Fibroblast of lung (primary cell): Measurements from ENCODE around the gene C1orf50. TPM values are rescaled to one million over a fixed set of nuclear protein-coding genes. Genes with fewer than 3 reads are reported as not detected.

ENCODE experiments used
- DNase-seq, 2 donors: peaks; one replicate each; pipeline versions ENCODE4 v3.0.0 to v3.0.0-alpha.2; 2010; ENCODE audit warnings: low read depth in 2 of 2
- H2AFZ ChIP-seq: 2 replicates; pipeline ENCODE4 v1.5.1; 2012; ENCODE audit warnings: low read length, control low read depth, inconsistent platforms
- H3K27ac ChIP-seq: 2 replicates; pipeline ENCODE4 v1.5.1; 2011; ENCODE audit warnings: low read length, control low read depth; ENCODE audit not compliant: insufficient read depth
- H3K27me3 ChIP-seq: 2 replicates; pipeline ENCODE4 v1.5.1; 2011; ENCODE audit warnings: mild to moderate bottlenecking, low read length; ENCODE audit not compliant: control insufficient read depth, insufficient read depth
- H3K36me3 ChIP-seq: 2 replicates; pipeline ENCODE4 v1.5.1; 2011; ENCODE audit warnings: low read length; ENCODE audit not compliant: control insufficient read depth, insufficient read depth
- H3K4me1 ChIP-seq: 2 replicates; pipeline ENCODE4 v1.5.1; 2011; ENCODE audit warnings: low read length; ENCODE audit not compliant: control insufficient read depth, insufficient read depth; ENCODE audit errors: extremely low read depth
- H3K4me2 ChIP-seq: 2 replicates; pipeline ENCODE4 v1.5.1; 2011; ENCODE audit warnings: low read length, control low read depth; ENCODE audit not compliant: insufficient read depth; ENCODE audit errors: extremely low read depth
- H3K4me3 ChIP-seq, 4 experiments: fragments of 200-600 bp in 1 of 4; sonication (generic) in 1 of 4; replicated peaks in 1 of 4; 2 replicates each; pipeline ENCODE4 v1.5.1; 2011 to 2016; ENCODE audit warnings: low read length in 4 of 4, low read depth in 3 of 4, mild to moderate bottlenecking in 3 of 4, control low read depth in 2 of 4, inconsistent platforms in 1 of 4, mixed read lengths in 1 of 4; ENCODE audit not compliant: insufficient read depth in 1 of 4; ENCODE audit errors: control extremely low read depth in 1 of 4
- H3K79me2 ChIP-seq: 2 replicates; pipeline ENCODE4 v1.5.1; 2012; ENCODE audit warnings: mild to moderate bottlenecking, low read length, inconsistent platforms; ENCODE audit not compliant: control insufficient read depth, insufficient read depth
- H3K9ac ChIP-seq: 2 replicates; pipeline ENCODE4 v1.5.1; 2011; ENCODE audit warnings: mild to moderate bottlenecking, low read length, control low read depth; ENCODE audit not compliant: insufficient read depth
- H3K9me3 ChIP-seq: 2 replicates; pipeline ENCODE4 v1.5.1; 2012; ENCODE audit warnings: low read depth, low read length; ENCODE audit not compliant: control insufficient read depth, insufficient read depth
- H4K20me1 ChIP-seq: 2 replicates; pipeline ENCODE4 v1.5.1; 2011; ENCODE audit warnings: low read length; ENCODE audit not compliant: control insufficient read depth, insufficient read depth; ENCODE audit errors: extremely low read depth
- CTCF ChIP-seq, 2 donors: IDR thresholded peaks in 1 of 2; conservative IDR thresholded peaks in 1 of 2; 1 replicate in 1 of 2; 2 replicates in 1 of 2; pipeline ENCODE4 v1.5.1; 2011 to 2012; ENCODE audit warnings: low read length in 2 of 2, control low read depth in 1 of 2, inconsistent platforms in 1 of 2, low read depth in 1 of 2, mild to moderate bottlenecking in 1 of 2
- EZH2 ChIP-seq: IDR thresholded peaks from 2 replicates; pipeline ENCODE4 v1.5.1; 2012; ENCODE audit warnings: low read length, control low read depth, mild to moderate bottlenecking; ENCODE audit errors: missing control alignments
- polyA plus RNA-seq, 2 donors: library from polyadenylated mRNA; depleted of rRNA in 1 of 2; stranded (reverse) in 1 of 2; unstranded in 1 of 2; fragments of >200 nt; gene quantifications; 2 replicates each; pipeline ENCODE4 v1.2.1, GENCODE V29; 2011 to 2012; ENCODE audit warnings: missing spikeins in 1 of 2
- total RNA-seq: library from RNA; depleted of rRNA; stranded (reverse); fragments of >200 nt; gene quantifications from 2 replicates; pipeline ENCODE4 v1.2.1, GENCODE V29; 2014

The C1orf50 gene
- total and polyA plus RNA-seq, 2 donors (not counting 1 experiment from before 2014, with no cell fraction given) = 5.9 to 9.5 TPM

GRCh38 chr1:42739753-42740700 is 27.0 kb upstream of the C1orf50 start, which contains the start of gene CLDN19:
Gene CLDN19, minus strand, starts transcription at chr1:42740236. Its CDS starts 173 bp downstream, at chr1:42740063.
- Histone ChIP-seq H3K27ac (no peak within 1 kb of the TSS), H3K4me2 (no peak within 1 kb of the TSS), H3K9me3 (no peaks in the 10 kb centered on the region), H3K9ac (no peak within 1 kb of the TSS), H2AFZ (no peak within 1 kb of the TSS), H3K4me1 (no peaks in the 10 kb centered on the region), H4K20me1 (no peaks in the 10 kb centered on the region), H3K4me3 (no peak within 1 kb of the TSS), H3K27me3 (no peaks in the 10 kb centered on the region), H3K36me3 (no peaks in the 10 kb centered on the region), H3K79me2 (no peaks in the 10 kb centered on the region)
- no peak for DNase-seq
- no peak for TF ChIP-seq EZH2

- no peak overlapping the region for H3K4me3 ChIP-seq
- H2AFZ ChIP-seq = no peak overlapping the region
- H3K9ac ChIP-seq = no peak overlapping the region
- no peaks in the 10 kb centered on the region for H3K4me1 ChIP-seq
- TF ChIP-seq CTCF (conservative IDR thresholded peaks at IDR 0.05 in 1 of 2, IDR thresholded peaks at IDR 0.05 in 1 of 2; ENCODE audit: low read depth in 1 of 2, low read length in 2 of 2) (no peak), EZH2 (no peak)
- peaks cover 3% of the 10 kb centered on the region for H3K36me3 ChIP-seq
- no peak for DNase-seq
- no peaks in the 10 kb centered on the region for H3K9me3 ChIP-seq
- no peaks in the 10 kb centered on the region for H3K27me3 ChIP-seq
- H3K79me2 ChIP-seq = no peaks in the 10 kb centered on the region
- no peak overlapping the region for H3K27ac ChIP-seq
- H3K4me2 ChIP-seq = no peak overlapping the region
- no peaks in the 10 kb centered on the region for H4K20me1 ChIP-seq
Measured at GRCh38 chr1:42740851-42741580, 26.0 kb upstream of the C1orf50 start.

GRCh38 chr1:42741706-42742105 is 25.3 kb upstream of the C1orf50 start:
- Histone ChIP-seq H3K9me3 (no peaks in the 10 kb centered on the region), H3K79me2 (no peaks in the 10 kb centered on the region), H3K27ac (no peak overlapping the region), H4K20me1 (no peaks in the 10 kb centered on the region), H2AFZ (no peak overlapping the region), H3K4me2 (no peak overlapping the region), H3K4me1 (no peaks in the 10 kb centered on the region), H3K9ac (no peak overlapping the region), H3K27me3 (no peaks in the 10 kb centered on the region), H3K36me3 (peaks cover 6% of the 10 kb centered on the region), H3K4me3 (no peak overlapping the region)
- TF ChIP-seq CTCF (conservative IDR thresholded peaks at IDR 0.05 in 1 of 2, IDR thresholded peaks at IDR 0.05 in 1 of 2; ENCODE audit: low read depth in 1 of 2, low read length in 2 of 2) (no peak), EZH2 (no peak)
- DNase-seq = no peak
